ENCODE results near the gene LRRK2.

GRCh38 chr12:40188558-40189320, 36.1 kb upstream of the LRRK2 start:
- no peak for TF ChIP-seq CTCF (IDR thresholded peaks at IDR 0.05; ENCODE audit: low read depth, low read length)
- no peak for TF ChIP-seq EZH2phosphoT487 (IDR thresholded peaks at IDR 0.05; ENCODE audit: low read depth)
